Esophagus squamous epithelium (tissue), 4 donors: Measurements from ENCODE around the gene TAF4B.

Experiments
- POLR2A ChIP-seq, 4 donors: fragments of 450-650 bp; IDR thresholded peaks; one replicate each; pipeline ENCODE4 v1.6.1; 2017; ENCODE audit warnings: antibody characterized with exemption in 4 of 4, mild to moderate bottlenecking in 4 of 4, moderate library complexity in 3 of 4
- TF ChIP-seq, protein P1 (sequence below), 6 experiments: fragments of 450-650 bp in 4 of 6; fragments of 200-600 bp in 2 of 6; sonication (generic) in 2 of 6; IDR thresholded peaks; one replicate each; pipeline ENCODE4 v1.5.1; 2016 to 2019; ENCODE audit warnings: antibody characterized with exemption in 6 of 6, mild to moderate bottlenecking in 4 of 6, moderate library complexity in 4 of 6

DNA sequence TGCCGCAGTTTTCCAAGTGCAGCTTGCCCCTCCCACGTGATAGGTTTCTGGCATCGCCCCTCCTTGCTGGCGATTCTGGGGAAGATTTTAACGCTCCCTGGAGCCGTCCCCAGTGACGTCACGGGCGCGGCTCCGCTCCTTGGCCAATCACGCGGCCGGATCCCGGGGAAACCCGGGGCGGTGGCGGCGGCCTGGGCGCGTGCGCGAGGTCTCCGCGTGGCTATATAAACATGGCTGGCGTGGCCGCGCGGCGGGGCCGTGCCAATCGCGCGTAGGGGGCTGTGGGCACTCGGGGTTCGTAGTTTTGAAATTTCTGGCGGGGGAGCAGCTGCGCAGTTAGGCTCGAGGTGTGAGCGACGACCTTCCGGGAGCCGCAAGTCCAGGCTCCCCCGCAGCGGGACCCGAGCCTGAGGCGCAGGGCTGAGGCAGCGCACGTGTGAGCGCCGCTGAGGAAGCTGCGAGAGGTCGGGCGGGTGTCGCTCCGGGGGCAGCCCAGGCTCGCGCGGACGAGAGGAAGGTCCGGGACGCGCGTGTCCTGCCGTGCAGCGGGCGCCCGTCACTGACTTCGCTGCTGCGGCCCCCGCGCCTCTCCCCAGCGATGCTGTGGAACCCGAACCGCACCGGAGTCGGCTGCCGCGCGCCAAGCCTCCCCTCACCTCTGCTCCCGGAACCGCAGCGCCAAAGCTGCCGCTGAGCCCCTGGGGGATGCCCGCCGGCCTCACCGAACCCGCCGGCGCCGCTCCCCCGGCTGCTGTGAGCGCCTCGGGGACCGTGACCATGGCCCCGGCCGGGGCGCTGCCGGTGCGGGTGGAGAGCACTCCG is at the start of gene TAF4B:
- TF ChIP-seq, protein P1, sequence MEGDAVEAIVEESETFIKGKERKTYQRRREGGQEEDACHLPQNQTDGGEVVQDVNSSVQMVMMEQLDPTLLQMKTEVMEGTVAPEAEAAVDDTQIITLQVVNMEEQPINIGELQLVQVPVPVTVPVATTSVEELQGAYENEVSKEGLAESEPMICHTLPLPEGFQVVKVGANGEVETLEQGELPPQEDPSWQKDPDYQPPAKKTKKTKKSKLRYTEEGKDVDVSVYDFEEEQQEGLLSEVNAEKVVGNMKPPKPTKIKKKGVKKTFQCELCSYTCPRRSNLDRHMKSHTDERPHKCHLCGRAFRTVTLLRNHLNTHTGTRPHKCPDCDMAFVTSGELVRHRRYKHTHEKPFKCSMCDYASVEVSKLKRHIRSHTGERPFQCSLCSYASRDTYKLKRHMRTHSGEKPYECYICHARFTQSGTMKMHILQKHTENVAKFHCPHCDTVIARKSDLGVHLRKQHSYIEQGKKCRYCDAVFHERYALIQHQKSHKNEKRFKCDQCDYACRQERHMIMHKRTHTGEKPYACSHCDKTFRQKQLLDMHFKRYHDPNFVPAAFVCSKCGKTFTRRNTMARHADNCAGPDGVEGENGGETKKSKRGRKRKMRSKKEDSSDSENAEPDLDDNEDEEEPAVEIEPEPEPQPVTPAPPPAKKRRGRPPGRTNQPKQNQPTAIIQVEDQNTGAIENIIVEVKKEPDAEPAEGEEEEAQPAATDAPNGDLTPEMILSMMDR (IDR thresholded peaks at IDR 0.05), result peak in 1 of 6 experiments; percentile 9
- peak in 3 of 4 donors; percentile 12 to 83 (median 44) for TF ChIP-seq POLR2A (IDR thresholded peaks at IDR 0.05)
